Osteocyte (in vitro differentiated cells): ENCODE results near the gene TINAGL1. TPM values are rescaled to one million over a fixed set of nuclear protein-coding genes. Genes with fewer than 3 reads are reported as not detected.

Source experiments
- DNase-seq: peaks from one replicate; pipeline ENCODE4 v3.0.0; 2021; ENCODE audit warnings: mixed read lengths; ENCODE audit not compliant: unreplicated experiment; ENCODE audit errors: extremely low spot score
- H3K27ac Mint-ChIP-seq: one replicate; pipeline ENCODE4 v1.8.0; 2021; ENCODE audit warnings: mild to moderate bottlenecking, mixed read lengths; ENCODE audit not compliant: unreplicated experiment
- H3K27me3 Mint-ChIP-seq: one replicate; pipeline ENCODE4 v1.8.0; 2021; ENCODE audit warnings: mixed read lengths; ENCODE audit not compliant: unreplicated experiment
- H3K36me3 Mint-ChIP-seq: one replicate; pipeline ENCODE4 v1.8.0; 2021; ENCODE audit warnings: mixed read lengths; ENCODE audit not compliant: unreplicated experiment
- H3K4me1 Mint-ChIP-seq: one replicate; pipeline ENCODE4 v1.8.0; 2021; ENCODE audit warnings: mixed read lengths; ENCODE audit not compliant: unreplicated experiment
- H3K4me3 Mint-ChIP-seq: one replicate; pipeline ENCODE4 v1.8.0; 2021; ENCODE audit warnings: mild to moderate bottlenecking, moderate library complexity, mixed read lengths; ENCODE audit not compliant: unreplicated experiment
- H3K9me3 Mint-ChIP-seq: one replicate; pipeline ENCODE4 v1.8.0; 2021; ENCODE audit warnings: mixed read lengths; ENCODE audit not compliant: unreplicated experiment
- CTCF ChIP-seq: fragments of 200-600 bp; sonication (generic); IDR thresholded peaks from 2 replicates; pipeline ENCODE4 v1.5.0; 2021; ENCODE audit warnings: antibody characterized with exemption, mild to moderate bottlenecking, moderate library complexity
- total RNA-seq: library from RNA; stranded (reverse); gene quantifications from 2 replicates; pipeline ENCODE4 v1.2.1, GENCODE V29; 2021

TINAGL1 gene
- total RNA-seq, 1 donor from 2014 or later: 10.0 TPM

GRCh38 chr1:31539329-31539728 lies 37.0 kb upstream of the TINAGL1 start:
- DNase-seq: no peak
- Mint-ChIP-seq H3K4me3 (no peak overlapping the region), H3K4me1 (no peaks in the 10 kb centered on the region), H3K27ac (no peak overlapping the region), H3K9me3 (peaks cover 9% of the 10 kb centered on the region), H3K27me3 (peaks cover 27% of the 10 kb centered on the region), H3K36me3 (peaks cover 4% of the 10 kb centered on the region)
- no peak for TF ChIP-seq CTCF

GRCh38 chr1:31541194-31541593 lies 35.1 kb upstream of the TINAGL1 start:
- Mint-ChIP-seq H3K27me3 (peaks cover 23% of the 10 kb centered on the region), H3K9me3 (peaks cover 9% of the 10 kb centered on the region), H3K27ac (no peak overlapping the region), H3K4me3 (no peak overlapping the region), H3K36me3 (peaks cover 4% of the 10 kb centered on the region), H3K4me1 (no peaks in the 10 kb centered on the region)
- no peak for DNase-seq
- no peak for TF ChIP-seq CTCF

- H3K4me1 Mint-ChIP-seq: peaks cover 20% of the 10 kb centered on the region
- H3K36me3 Mint-ChIP-seq: peaks cover 4% of the 10 kb centered on the region
- peaks cover 12% of the 10 kb centered on the region for H3K27me3 Mint-ChIP-seq
- H3K4me3 Mint-ChIP-seq: no peak overlapping the region
- peaks cover 9% of the 10 kb centered on the region for H3K9me3 Mint-ChIP-seq
- no peak overlapping the region for H3K27ac Mint-ChIP-seq
- no peak for TF ChIP-seq CTCF
- DNase-seq: no peak
Measured at GRCh38 chr1:31545927-31546540, 30.3 kb upstream of the TINAGL1 start.

DNA sequence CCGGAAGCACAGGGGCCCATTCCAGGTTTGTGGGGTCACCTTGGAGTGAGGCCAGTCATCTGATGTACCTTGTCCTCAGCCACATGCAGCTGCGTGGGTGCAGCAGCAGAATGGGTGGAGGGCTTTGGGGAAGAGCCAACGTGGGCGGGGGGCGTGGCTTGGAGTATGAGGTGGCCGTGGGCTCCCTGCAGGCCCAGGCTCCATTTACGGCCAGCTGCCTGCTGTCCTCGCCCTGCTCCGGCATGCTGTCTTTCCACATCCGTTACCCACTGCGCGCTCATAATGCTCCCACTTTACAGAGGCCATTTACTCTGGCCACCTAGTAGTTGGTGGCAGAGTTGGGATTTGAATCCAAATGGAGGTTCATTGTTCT lies 27.8 kb upstream of the TINAGL1 start:
- Mint-ChIP-seq H3K27me3 (no peaks in the 10 kb centered on the region), H3K9me3 (no peaks in the 10 kb centered on the region), H3K4me3 (no peak overlapping the region), H3K4me1 (peaks cover 23% of the 10 kb centered on the region), H3K27ac (no peak overlapping the region), H3K36me3 (no peaks in the 10 kb centered on the region)
- no peak for DNase-seq
- TF ChIP-seq CTCF: no peak

DNA sequence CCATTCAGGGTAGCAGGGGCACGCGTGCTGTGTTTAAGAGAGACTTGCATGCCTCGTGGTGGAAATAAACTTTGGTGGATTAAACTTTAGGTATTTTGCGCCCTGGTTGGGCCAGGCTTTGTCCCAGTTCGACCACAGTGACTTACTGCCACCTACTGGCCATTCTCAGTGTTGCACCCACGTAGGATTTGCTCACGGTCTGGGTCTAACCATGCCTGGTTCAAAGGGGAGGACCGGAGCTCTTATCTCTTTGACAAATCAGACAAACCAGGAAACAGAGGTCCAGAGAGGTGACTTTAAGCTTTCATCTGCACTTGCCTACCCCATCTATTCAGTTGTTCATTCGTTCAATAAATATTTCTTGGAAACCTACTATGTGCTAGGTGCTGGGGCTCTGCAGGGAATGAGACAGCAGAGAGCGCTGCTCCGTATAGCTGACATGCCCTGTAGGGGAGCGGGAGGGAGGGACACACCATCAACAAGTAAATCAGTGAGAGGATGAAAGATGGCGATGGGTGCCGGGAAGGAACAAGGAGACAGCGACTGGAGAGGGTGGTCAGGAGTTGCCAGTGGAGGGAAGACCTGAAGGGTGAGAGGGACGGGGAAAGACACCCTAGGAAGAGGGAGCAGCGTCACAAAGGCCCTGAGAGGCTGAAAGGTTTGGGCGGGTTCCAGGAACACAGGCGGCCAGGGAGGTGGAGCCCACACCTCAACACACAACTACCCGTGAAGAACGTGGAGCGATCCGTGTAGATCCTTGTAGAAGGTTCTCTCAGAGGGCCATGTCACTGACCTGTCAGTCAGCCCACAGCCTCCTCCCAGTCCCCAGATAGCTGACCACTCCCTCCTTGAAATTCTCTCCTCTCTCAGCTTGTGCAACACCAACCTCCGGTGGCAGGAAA lies 27.2 kb upstream of the TINAGL1 start:
- TF ChIP-seq CTCF: peak; percentile 96
- Mint-ChIP-seq H3K4me1 (peaks cover 23% of the 10 kb centered on the region), H3K27ac (no peak overlapping the region), H3K9me3 (no peaks in the 10 kb centered on the region), H3K36me3 (no peaks in the 10 kb centered on the region), H3K4me3 (peak overlapping the region; percentile 27), H3K27me3 (peaks cover 2% of the 10 kb centered on the region)
- peak; percentile 91 for DNase-seq
